Vagina (tissue), 2 donors: ENCODE results near the gene IRF2. TPM values are rescaled to one million over a fixed set of nuclear protein-coding genes. Genes with fewer than 3 reads are reported as not detected.

ENCODE experiments used
- DNase-seq, 2 donors: peaks; one replicate each; pipeline ENCODE4 v3.0.0-alpha.2; 2017; ENCODE audit errors: extremely low spot score in 2 of 2
- H3K27ac ChIP-seq: fragments of 200-600 bp; sonication (generic); one replicate; pipeline ENCODE4 v1.5.1; 2019
- H3K27me3 ChIP-seq: fragments of 200-600 bp; sonication (generic); one replicate; pipeline ENCODE4 v1.5.1; 2019
- H3K36me3 ChIP-seq, 2 donors: fragments of 200-600 bp; sonication (generic); one replicate each; pipeline ENCODE4 v1.5.1; 2017 to 2019
- H3K4me1 ChIP-seq: fragments of 200-600 bp; sonication (generic); one replicate; pipeline ENCODE4 v1.5.1; 2019
- H3K4me3 ChIP-seq, 2 donors: fragments of 200-600 bp; sonication (generic); 1 replicate in 1 of 2; 2 replicates in 1 of 2; pipeline ENCODE4 v1.5.1; 2016 to 2019
- H3K9me3 ChIP-seq: fragments of 200-600 bp; sonication (generic); one replicate; pipeline ENCODE4 v1.5.1; 2019
- POLR2A ChIP-seq, 2 donors: fragments of 450-650 bp; IDR thresholded peaks; one replicate each; pipeline ENCODE4 v1.6.1; 2017; ENCODE audit warnings: antibody characterized with exemption in 2 of 2, mild to moderate bottlenecking in 2 of 2, moderate library complexity in 2 of 2
- POLR2AphosphoS5 ChIP-seq, 2 donors: sonication (generic); formaldehyde crosslinking; IDR thresholded peaks; one replicate each; pipeline ENCODE4 v1.9.0; 2017; ENCODE audit warnings: antibody characterized with exemption in 2 of 2, mild to moderate bottlenecking in 2 of 2, low read depth in 1 of 2; ENCODE audit not compliant: insufficient read depth in 1 of 2
- intact Hi-C: fragments of 100-400 bp; cut with DNase I; formaldehyde crosslinking; loops from one replicate; pipeline ENCODE4 v1.15.1; 2023
- total RNA-seq: library from RNA; depleted of rRNA; stranded (reverse); fragments of >200 nt; gene quantifications from one replicate; pipeline ENCODE4 v1.2.3, GENCODE V29; 2016
- TF ChIP-seq, protein P1 (sequence below), 3 experiments: fragments of 450-650 bp in 2 of 3; fragments of 200-600 bp in 1 of 3; sonication (generic) in 1 of 3; IDR thresholded peaks; one replicate each; pipeline ENCODE4 v1.5.1; 2017 to 2019; ENCODE audit warnings: antibody characterized with exemption in 3 of 3, mild to moderate bottlenecking in 2 of 3, moderate library complexity in 2 of 3

The IRF2 gene
- total RNA-seq, 1 donor from 2014 or later = 18.7 TPM

DNA sequence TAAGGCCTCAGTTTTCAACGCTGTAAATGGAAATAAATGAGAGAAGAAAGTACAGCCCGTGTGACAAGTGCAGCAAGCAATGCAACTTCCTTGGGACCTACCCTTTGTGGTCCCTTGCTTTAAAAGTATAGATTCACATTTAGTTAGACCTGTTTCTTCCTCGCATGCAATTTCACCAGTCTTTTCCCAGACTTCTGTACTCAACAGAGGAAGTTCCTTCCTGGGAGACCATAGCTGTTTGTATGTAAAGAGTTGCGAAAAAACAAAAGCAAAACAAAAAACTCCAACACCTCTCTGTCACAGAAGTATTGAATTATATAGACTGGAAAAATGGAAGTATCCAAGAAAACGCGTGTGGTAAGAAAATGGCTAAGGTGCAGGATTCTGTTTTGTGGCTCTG is 1.1 kb upstream of the IRF2 start:
- no peaks in the 10 kb centered on the region for H3K36me3 ChIP-seq
- no peaks in the 10 kb centered on the region for H3K27me3 ChIP-seq
- TF ChIP-seq POLR2A (IDR thresholded peaks at IDR 0.05) (no peak), POLR2AphosphoS5 (IDR thresholded peaks at IDR 0.05; ENCODE audit: insufficient read depth in 1 of 2, low read depth in 1 of 2) (no peak)
- TF ChIP-seq, protein P1, sequence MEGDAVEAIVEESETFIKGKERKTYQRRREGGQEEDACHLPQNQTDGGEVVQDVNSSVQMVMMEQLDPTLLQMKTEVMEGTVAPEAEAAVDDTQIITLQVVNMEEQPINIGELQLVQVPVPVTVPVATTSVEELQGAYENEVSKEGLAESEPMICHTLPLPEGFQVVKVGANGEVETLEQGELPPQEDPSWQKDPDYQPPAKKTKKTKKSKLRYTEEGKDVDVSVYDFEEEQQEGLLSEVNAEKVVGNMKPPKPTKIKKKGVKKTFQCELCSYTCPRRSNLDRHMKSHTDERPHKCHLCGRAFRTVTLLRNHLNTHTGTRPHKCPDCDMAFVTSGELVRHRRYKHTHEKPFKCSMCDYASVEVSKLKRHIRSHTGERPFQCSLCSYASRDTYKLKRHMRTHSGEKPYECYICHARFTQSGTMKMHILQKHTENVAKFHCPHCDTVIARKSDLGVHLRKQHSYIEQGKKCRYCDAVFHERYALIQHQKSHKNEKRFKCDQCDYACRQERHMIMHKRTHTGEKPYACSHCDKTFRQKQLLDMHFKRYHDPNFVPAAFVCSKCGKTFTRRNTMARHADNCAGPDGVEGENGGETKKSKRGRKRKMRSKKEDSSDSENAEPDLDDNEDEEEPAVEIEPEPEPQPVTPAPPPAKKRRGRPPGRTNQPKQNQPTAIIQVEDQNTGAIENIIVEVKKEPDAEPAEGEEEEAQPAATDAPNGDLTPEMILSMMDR (IDR thresholded peaks at IDR 0.05) = no peak
- H3K4me3 ChIP-seq = peak overlapping the region; percentile 77 to 95
- H3K4me1 ChIP-seq = peaks cover 49% of the 10 kb centered on the region
- H3K9me3 ChIP-seq = no peaks in the 10 kb centered on the region
- intact Hi-C loops = loop anchor here (10.0 kb wide), 3 partner anchors 59 to 191 kb away; no protein-coding TSS in a partner anchor
- no peak for DNase-seq
- peak overlapping the region; percentile 99 for H3K27ac ChIP-seq

DNA sequence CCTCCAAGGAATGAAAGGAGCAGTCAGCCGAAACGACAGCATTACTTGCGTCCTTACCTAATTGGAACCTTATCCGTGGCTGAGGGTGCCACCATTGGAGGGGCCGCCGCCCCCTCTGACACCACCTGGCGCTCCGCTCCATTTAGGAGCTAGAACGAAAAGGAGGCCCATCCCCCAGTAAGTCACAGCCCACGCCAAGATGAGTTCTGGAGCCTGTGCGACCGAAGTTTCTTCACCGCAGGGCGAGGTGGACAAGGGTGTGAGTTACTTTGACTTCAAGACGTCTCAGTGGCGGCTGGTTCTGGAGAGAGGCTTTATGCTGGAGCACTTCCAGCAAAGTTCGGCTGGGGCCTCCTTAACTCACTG is 729 bp upstream of the IRF2 start:
- intact Hi-C loops = loop anchor here (10.0 kb wide), 3 partner anchors 60 to 190 kb away; no protein-coding TSS in a partner anchor
- Histone ChIP-seq H3K4me3 (peak overlapping the region; percentile 77 to 95), H3K27me3 (no peaks in the 10 kb centered on the region), H3K27ac (peak overlapping the region; percentile 99), H3K36me3 (no peaks in the 10 kb centered on the region), H3K4me1 (peaks cover 49% of the 10 kb centered on the region), H3K9me3 (no peaks in the 10 kb centered on the region)
- TF ChIP-seq, protein P1 (IDR thresholded peaks at IDR 0.05) = no peak
- TF ChIP-seq POLR2A (IDR thresholded peaks at IDR 0.05) (no peak), POLR2AphosphoS5 (IDR thresholded peaks at IDR 0.05; ENCODE audit: insufficient read depth in 1 of 2, low read depth in 1 of 2) (no peak)
- DNase-seq = peak in 1 of 2 donors; percentile 95

DNA sequence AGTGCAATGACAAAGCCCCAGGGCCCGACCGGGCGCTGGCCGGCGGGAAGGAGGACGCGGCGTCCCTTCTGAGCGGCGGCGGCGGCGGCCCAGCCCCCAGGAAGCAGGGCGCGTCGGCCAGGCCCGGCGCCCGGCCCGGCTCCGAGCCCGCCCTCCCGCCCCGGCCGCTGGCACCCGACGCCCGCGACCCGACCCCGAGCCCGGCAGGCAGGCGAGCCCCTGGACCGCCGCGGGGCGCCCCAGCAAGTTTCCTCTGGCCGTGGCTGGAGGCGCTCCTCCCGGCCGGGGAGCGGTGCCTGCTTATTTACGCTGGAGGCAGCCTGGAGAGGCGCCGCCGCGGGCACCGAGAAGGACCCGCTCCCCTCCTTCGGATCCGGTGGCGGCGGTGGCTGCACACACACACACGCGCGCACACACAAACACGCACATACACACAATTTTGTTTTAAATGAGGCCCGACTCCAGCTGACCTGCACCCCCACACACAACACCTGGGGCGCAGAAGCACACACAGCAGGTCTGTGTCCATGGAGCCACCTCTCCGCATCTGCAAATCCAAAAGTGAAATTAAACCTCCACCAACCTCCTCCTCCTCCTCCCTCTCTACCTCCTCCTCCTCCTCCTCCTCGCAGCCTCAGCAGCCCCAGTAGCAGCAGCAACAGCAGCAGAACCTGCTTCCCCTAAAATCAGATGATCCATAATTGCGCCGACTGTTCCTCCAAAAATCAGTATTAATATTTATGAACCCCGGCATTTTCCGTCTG is 669 bp downstream of the IRF2 start:
- Histone ChIP-seq H3K36me3 (no peaks in the 10 kb centered on the region), H3K27me3 (no peaks in the 10 kb centered on the region), H3K27ac (peak overlapping the region; percentile 99), H3K9me3 (no peaks in the 10 kb centered on the region), H3K4me1 (peaks cover 59% of the 10 kb centered on the region), H3K4me3 (peak overlapping the region; percentile 77 to 95)
- no peak for TF ChIP-seq POLR2A (IDR thresholded peaks at IDR 0.05)
- no peak for TF ChIP-seq POLR2AphosphoS5 (IDR thresholded peaks at IDR 0.05; ENCODE audit: insufficient read depth in 1 of 2, low read depth in 1 of 2)
- TF ChIP-seq, protein P1 (IDR thresholded peaks at IDR 0.05) = no peak
- intact Hi-C loops = loop anchor here (10.0 kb wide), 3 partner anchors 61 to 189 kb away; no protein-coding TSS in a partner anchor
- no peak for DNase-seq

DNA sequence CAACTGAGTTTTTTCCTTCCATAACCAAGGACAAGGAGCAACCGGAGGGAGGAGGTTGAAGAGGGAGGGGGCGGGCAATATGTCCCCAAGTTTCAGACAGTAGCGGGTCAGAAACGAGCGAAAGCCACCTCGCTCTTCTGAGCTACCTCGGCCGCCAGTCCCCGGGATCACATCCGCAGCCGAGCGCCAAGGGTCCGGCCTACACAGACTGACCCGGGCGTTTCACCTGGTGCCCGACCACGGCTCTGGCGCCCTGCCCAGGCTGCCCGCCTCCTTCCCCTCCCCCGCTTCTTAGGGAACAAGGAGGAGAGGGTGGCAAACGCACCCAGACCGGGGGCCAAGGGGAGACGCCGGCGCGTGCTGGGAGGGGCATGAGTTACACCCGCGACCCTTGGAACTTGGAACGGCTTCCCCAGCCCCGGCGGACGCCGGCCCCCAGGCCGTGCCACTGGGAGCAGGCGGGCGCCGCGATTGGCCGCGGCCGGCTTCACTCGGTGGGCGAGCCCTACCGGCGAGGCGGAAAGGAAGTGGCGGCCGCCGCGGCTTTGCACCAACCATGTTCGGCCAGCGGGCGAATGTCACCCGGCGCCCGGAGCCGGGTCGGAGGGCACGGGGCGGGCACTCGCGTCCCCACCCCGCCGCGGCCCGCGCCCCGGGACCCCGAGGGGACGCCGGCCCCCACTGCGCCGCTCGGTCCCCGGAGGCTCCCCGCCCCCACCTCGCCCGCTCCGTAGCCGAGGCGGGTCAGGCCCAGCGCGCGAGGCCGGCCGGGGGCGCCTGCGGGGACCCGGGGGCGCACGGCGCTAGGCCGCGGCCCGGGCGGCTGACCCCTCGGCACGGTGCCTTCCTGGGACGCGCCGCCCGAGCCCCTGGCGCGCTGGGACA is 1.5 kb downstream of the IRF2 start:
- peak overlapping the region; percentile 77 to 95 for H3K4me3 ChIP-seq
- H3K27ac ChIP-seq = peak overlapping the region; percentile 99
- H3K4me1 ChIP-seq = peaks cover 55% of the 10 kb centered on the region
- no peaks in the 10 kb centered on the region for H3K36me3 ChIP-seq
- intact Hi-C loops = loop anchor here (10.0 kb wide), 3 partner anchors 62 to 188 kb away; no protein-coding TSS in a partner anchor
- TF ChIP-seq POLR2A (IDR thresholded peaks at IDR 0.05) (peak in 1 of 2 donors; percentile 12), POLR2AphosphoS5 (IDR thresholded peaks at IDR 0.05; ENCODE audit: insufficient read depth in 1 of 2, low read depth in 1 of 2) (peak in 1 of 2 donors; percentile 63)
- TF ChIP-seq, protein P1 (IDR thresholded peaks at IDR 0.05) = no peak
- H3K9me3 ChIP-seq = no peaks in the 10 kb centered on the region
- H3K27me3 ChIP-seq = no peaks in the 10 kb centered on the region
- no peak for DNase-seq
